ENCODE measurements around the gene CAMK2B.

GRCh38 chr7:44251881-44252280 lies 73.5 kb downstream of the CAMK2B start:
- TF ChIP-seq POLR2A (IDR thresholded peaks at IDR 0.05; ENCODE audit: low read length) = no peak
- TF ChIP-seq GATA1 (IDR thresholded peaks at IDR 0.05; ENCODE audit: low read depth, low read length) = no peak

All from erythroblast (primary cell).